Fibroblast of lung (primary cell): ENCODE data around the gene OBSL1.

Experiments used
- EZH2 ChIP-seq: IDR thresholded peaks from 2 replicates; pipeline ENCODE4 v1.5.1; 2012; ENCODE audit warnings: low read length, control low read depth, mild to moderate bottlenecking; ENCODE audit errors: missing control alignments
- TF ChIP-seq, protein P1 (sequence below), 2 donors: IDR thresholded peaks in 1 of 2; conservative IDR thresholded peaks in 1 of 2; 1 replicate in 1 of 2; 2 replicates in 1 of 2; pipeline ENCODE4 v1.5.1; 2011 to 2012; ENCODE audit warnings: low read length in 2 of 2, control low read depth in 1 of 2, inconsistent platforms in 1 of 2, low read depth in 1 of 2, mild to moderate bottlenecking in 1 of 2

- no peak for TF ChIP-seq EZH2
- TF ChIP-seq, protein P1, sequence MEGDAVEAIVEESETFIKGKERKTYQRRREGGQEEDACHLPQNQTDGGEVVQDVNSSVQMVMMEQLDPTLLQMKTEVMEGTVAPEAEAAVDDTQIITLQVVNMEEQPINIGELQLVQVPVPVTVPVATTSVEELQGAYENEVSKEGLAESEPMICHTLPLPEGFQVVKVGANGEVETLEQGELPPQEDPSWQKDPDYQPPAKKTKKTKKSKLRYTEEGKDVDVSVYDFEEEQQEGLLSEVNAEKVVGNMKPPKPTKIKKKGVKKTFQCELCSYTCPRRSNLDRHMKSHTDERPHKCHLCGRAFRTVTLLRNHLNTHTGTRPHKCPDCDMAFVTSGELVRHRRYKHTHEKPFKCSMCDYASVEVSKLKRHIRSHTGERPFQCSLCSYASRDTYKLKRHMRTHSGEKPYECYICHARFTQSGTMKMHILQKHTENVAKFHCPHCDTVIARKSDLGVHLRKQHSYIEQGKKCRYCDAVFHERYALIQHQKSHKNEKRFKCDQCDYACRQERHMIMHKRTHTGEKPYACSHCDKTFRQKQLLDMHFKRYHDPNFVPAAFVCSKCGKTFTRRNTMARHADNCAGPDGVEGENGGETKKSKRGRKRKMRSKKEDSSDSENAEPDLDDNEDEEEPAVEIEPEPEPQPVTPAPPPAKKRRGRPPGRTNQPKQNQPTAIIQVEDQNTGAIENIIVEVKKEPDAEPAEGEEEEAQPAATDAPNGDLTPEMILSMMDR (conservative IDR thresholded peaks at IDR 0.05 in 1 of 2, IDR thresholded peaks at IDR 0.05 in 1 of 2; ENCODE audit: low read depth in 1 of 2, low read length in 2 of 2), result no peak
Observed at GRCh38 chr2:219595256-219595655, 23.9 kb upstream of the OBSL1 start.
